Heart left ventricle (tissue), 13 donors: ENCODE results near the gene PIK3AP1.
A peak's percentile ranks its signal among the peaks of the same experiment; 100 is the strongest.

Experiments
- POLR2A ChIP-seq, 2 donors: fragments of 450-650 bp; IDR thresholded peaks; one replicate each; pipeline ENCODE4 v1.6.1; 2017; ENCODE audit warnings: antibody characterized with exemption in 2 of 2, mild to moderate bottlenecking in 2 of 2, moderate library complexity in 2 of 2
- TF ChIP-seq, protein P1 (sequence below), 12 donors: fragments of 200-600 bp; sonication (generic) in 4 of 12; IDR thresholded peaks; one replicate each; pipeline versions ENCODE4 v1.5.0 to v1.8.0; 2018 to 2022; ENCODE audit warnings: antibody characterized with exemption in 12 of 12, mild to moderate bottlenecking in 5 of 12
- donor health status: ischemic (EF 13 %, LVEDD 7.1; RV severe dilation, severe dysfunction).
- donor health status: DM: no; HTN: yes; CAD: no.
- donor health status: DM: no; HTN: no; CAD: no.
- donor health status: ischemic (EF 25% LVEDD 6.9; RV normal size, moderate dysfunction).
- donor health status: ischemic (EF 25% LVEDD 5.7; RV mildly dilated, moderate dysfunction).
- donor health status: ischemic (EF 35%, LVEDD 5.7; RV mildly dilated, moderate dysfunction).
- donor health status: nonischemic (EF 11% LVEDD 7.7; RV severe dilation, severe dysfunction).
- donor health status: DM: yes; HTN: yes; CAD: no.
- donor health status: PGD.
- donor health status: ischemic (EF 29% LVEDD 5.4; RV normal size, mild dysfunction).
- donor health status: nonischemic (EF 23%, LVEDD 6.1; RV moderate dilation, normal function).

DNA sequence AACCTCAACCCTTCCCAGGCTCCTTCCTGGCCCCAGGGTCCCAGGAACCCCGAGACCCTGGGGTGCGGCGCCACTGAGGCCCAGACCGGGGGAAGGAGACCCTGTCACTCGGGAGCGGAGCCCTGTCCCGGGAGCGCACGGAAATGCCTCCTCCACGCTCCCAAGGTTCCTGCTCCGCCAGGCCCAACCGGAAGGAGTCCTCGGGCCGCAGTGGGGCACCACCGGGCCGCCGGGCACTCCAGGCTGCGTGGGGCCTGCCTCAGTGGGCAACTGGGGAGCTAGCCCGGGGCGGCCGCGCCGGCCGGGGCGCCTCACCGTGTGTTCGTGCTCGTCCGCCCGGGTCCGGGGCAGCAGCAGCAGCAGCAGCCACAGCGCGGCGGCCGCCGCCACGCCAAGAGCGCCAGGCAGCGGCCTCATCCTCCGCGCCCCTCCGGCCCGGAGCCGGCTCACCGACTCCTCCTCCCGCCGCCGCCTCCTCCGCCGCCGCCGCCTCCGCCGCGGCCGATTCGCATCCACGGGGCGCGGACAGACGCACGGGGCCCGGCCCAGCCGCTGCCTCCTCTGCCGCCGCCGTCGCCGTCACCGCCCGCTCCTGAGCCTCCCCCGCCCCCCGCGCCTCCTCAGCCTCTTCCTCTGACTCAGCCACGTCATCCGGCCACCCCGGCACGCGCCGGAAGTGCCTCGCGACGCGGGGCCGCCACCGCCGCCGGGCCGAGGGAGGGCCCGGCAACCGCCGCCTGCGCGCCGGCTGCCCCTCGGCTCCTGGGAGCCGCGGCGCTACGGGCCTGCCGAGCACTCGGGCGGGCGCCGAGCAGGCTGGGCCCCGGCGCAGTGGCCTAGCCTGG, 133.7 kb downstream of the PIK3AP1 start, which contains the start of gene TM9SF3:
- TF ChIP-seq, protein P1, sequence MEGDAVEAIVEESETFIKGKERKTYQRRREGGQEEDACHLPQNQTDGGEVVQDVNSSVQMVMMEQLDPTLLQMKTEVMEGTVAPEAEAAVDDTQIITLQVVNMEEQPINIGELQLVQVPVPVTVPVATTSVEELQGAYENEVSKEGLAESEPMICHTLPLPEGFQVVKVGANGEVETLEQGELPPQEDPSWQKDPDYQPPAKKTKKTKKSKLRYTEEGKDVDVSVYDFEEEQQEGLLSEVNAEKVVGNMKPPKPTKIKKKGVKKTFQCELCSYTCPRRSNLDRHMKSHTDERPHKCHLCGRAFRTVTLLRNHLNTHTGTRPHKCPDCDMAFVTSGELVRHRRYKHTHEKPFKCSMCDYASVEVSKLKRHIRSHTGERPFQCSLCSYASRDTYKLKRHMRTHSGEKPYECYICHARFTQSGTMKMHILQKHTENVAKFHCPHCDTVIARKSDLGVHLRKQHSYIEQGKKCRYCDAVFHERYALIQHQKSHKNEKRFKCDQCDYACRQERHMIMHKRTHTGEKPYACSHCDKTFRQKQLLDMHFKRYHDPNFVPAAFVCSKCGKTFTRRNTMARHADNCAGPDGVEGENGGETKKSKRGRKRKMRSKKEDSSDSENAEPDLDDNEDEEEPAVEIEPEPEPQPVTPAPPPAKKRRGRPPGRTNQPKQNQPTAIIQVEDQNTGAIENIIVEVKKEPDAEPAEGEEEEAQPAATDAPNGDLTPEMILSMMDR (IDR thresholded peaks at IDR 0.05): peak in 2 of 12 donors; percentile 6 to 26
- peak in 1 of 2 donors; percentile 63 for TF ChIP-seq POLR2A (IDR thresholded peaks at IDR 0.05)
